Muscle of arm (tissue), 12 donors: ENCODE data around the gene NRARP. TPM values are rescaled to one million over a fixed set of nuclear protein-coding genes. Genes with fewer than 3 reads are reported as not detected.

Source experiments
- DNase-seq: peaks from one replicate; pipeline ENCODE4 v3.0.0-alpha.2; 2013
- polyA plus RNA-seq, 12 donors: library from polyadenylated mRNA; unstranded; fragments of 120-200 nt; gene quantifications; one replicate each; pipeline ENCODE4 v1.2.1, GENCODE V29; 2013; ENCODE audit not compliant: insufficient read length in 12 of 12

NRARP gene
- polyA plus RNA-seq, 12 donors: 2.6 to 28.7 (median 4.3) TPM; not detected in 1

DNA sequence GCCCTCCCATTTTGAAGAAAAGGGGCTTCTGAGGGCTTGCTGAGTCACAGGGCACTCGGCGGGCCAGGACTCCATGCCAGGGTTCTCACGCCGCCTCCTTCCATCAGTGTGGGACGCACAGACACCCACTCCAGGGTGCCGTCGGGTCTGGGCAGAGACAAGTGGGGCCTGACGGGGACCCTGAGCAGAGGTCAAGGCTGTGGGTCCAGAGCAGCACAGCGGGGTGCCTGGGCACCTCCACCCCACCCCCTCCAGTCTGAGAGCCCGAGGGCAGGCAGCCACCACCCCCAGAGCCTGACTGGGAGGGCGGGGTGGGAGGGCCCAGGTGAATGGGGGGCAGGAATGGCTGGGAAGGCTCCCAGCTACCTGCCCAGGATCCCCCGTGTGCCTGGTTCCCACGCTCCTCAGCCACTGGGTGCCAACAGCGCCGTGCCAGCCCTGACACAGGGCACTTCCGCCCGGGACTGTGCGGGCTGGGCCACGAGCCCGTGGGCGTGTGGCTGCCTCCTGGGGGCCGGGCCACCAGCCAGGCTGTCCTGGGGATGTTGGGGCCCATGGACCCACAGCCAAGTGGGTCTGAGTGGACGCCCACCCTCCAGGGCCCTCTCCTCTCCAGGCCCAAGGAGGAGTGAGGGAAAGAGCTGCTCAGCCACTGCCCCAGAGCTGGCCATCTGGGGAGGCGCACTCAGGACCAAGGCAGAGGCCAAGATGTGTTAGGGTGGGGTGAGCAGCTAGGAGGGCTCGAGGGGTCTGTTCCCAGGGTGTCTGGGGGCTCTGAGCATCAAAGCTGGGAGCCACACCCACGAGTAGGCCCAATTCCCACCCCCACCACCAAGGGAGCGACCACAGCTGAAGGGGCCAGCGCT lies 10.1 kb upstream of the NRARP start:
- DNase-seq: no peak

DNA sequence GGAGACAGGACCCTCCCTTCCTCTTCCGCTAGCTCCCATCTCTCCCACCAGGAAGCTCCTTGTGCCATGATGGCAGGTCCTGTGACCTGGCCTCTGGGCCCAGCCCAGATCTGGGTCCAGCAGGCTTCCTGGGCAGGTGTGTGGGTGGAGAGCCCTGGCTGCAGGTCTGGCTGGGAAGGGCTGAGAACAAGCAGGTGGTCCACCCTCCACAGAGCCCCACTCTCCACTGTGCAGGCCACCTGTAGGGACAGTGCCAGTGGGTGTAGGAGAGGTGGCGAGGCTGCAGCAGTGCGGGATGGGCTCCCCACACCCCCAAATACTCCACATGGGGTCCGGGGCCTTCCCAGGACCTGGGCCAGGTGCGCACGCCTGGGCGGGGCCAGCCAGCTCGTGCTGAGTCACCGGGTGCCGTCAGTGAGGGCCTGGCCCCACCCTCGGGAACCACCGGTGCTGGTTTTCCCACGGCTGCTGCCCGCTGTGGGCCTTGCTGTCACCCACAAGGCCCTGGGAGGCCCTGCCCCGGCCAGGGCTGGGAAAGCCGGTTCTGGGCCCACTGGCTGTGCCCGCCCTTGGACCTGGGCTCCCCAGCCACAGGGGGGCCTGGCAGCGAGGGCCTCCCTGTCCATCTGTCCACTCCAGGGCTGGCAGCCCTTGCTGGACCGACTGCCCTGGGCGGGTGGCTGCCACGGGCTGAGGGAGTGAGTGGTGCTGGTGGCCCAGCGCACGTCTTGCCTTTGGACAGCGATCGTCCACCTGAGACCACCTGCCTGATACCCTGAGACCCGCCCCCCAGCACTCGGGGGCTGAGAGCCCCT lies 9.3 kb upstream of the NRARP start:
- DNase-seq: no peak

DNA sequence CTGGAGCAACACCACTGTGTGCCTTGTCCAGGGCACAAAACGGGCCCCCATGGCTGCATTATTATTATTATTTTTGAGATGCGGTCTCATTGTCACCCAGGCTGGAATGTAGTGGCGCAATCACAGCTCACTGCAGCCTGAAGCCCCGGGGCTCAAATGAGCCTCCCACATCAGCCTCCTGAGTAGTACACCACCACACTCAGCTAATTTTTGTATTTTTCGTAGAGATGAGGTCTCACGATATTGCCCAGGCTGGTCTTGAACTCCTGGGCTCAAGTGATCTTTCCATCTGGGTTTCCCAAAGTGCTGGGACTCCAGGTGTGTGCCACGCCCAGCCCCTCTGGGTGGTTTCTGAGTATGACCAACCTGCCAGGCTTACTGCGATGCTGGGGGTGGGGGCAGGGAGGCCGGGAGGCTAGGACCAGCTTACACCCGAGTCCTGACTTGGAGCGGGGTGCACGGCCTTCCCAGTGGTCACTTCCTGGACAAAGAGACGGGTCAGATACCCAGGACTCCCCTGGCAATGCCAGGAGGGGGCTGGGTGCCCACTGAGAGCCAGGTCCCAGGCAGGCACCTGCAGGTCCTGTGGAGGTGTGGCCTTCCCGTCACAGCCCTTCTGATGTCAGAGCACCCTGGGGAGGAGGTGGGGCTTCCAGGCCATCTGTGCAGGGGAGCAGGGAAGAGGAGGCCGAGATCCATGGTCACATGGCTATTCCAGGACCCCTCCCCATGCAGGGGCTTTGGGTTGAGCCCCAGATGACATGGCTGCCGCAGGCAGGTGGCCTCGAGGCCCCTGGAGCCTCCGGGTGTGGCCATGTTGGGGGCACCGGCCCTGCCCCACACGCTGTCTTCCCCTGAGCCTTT lies 8.3 kb upstream of the NRARP start:
- DNase-seq: no peak

- no peak for DNase-seq
Measured at GRCh38 chr9:137309368-137310188, 7.5 kb upstream of the NRARP start.

DNA sequence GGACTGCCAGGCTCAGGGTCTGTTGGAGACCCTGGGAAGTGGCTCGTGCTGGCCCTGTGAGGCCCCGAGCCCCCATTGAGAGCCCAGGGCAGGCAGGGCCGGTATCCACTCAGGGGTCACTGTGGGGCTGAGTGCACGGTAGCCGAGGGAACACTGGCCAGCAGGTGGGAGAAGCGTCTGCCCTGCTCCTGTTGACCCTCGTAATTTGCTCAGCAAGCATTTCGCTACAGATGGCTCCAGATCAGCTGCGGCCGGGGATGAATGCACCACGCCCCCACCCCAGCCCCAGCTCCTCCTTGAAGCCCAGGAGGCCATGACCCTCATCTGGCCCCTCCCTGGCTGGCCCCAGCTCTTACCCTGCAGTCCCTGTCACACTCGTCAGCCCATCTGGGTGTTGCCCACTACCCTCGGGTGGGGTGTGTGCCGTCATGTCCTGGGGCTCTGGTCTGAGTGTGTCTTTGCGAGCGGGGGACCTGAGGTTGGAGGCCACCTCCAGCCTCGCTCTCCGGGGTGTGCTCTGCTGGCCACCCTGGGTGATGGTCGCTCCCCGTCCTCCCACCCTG lies 6.1 kb upstream of the NRARP start:
- no peak for DNase-seq

- no peak for DNase-seq
Measured at GRCh38 chr9:137307255-137308056, 5.4 kb upstream of the NRARP start.

DNA sequence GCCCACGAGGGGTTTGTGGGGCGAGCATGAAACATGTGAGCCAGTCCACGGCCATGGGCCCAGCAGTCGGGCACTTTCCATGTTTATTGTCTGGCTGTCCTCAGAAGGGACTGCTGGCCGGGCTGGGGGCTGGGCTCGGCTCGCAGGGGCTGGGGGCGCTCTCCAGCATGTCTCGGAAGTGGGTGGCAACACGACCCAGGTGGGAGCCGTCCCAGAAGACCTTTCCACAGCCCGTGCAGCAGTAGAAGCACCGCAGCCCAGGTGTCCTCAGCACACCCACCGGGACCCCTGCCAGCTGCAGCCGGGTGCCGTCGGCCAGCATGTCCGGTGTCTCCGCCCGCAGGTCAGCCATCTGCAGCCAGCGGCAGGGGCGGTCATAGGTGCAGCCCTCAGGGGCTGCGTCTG lies 4.8 kb upstream of the NRARP start:
- no peak for DNase-seq

GRCh38 chr9:137306066-137306849 lies 4.2 kb upstream of the NRARP start:
- DNase-seq: no peak

DNA sequence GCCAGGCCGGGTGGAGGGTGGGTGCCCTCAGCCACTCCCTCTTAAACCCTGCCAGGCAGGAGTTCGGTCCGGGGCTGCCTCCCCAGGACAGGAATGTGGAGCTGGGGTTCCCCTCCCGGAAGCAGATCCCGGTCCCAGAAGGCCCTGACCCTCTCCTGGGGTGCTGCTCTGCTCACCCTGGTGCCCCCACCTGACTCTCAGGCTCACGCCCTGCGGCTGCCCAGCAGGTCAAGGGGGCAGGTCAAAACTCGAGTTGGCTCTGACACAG lies 3.7 kb upstream of the NRARP start:
- no peak for DNase-seq

DNA sequence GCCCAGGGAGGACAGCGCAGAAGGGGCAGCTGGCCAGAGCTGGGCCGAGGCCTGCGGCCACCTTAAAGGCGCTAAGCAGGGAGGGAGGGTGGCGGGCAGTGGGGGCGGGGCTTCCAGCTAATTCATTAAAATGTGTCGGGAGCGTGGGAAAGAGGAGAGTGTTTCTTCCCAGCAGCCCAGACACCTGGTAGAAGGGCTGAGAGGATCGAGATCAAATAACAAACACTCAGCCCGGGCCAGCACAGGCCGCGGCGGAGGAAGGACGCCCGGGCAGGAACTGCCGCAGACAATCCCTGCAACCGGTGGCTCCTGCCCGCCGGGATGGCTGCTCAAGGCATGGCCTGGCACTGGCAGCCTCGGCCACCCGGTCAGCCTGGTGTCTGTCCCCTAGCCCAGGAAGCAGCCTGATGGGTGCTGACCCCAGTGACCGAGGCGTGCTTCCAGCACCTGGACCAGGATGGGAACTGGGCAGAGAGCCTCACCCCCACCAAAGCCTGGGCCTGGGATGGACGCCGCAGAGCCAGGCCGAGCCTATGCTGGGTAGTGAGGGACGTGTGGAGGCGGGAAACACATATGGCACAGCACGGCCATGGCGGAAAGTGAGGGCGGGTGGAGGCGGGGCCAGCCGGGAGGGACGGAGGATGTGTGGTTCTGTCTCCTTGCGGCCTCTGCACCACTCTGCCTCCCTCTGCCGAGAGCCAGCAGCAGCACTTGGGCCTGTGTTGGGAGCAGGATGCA lies 3.2 kb upstream of the NRARP start:
- no peak for DNase-seq

- no peak for DNase-seq
Measured at GRCh38 chr9:137304383-137305059, 2.5 kb upstream of the NRARP start.

- DNase-seq: no peak
Measured at GRCh38 chr9:137303893-137304382, 1.9 kb upstream of the NRARP start.

DNA sequence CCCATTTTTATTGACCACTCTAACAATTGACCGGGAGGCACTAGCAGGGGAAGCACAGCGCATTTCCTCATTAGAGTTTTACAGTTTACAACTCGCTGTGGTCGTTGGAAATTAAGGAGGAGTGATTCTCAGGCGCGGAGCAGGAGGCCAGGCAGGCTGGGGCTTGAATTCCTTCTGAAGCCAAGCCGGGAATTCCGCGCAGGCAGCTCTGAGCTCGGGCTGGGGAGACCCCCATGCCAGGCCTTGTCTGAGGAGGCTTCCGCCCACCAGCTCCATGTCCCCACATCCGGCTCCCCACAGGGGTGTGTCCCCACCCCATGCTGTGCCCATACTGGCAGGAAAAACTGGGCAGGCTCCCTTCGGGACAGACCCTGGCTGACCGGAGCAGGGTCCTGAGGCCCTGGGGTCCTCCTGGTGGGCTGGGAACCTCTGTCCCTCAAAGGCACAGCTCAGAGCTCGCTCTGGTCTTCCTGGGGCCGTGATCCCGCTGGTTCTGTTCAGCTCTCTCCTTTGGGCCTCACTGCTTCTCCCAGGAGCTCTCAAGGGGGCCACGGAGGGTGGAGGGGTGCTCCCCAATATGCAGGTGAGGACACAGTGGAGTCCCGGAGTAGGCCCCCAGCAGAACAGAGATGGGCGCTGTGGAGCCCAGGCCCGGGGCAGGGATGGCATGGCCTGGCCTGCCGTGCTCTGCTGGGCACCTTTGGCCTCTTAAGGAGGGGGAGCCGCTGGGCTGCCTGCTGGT lies 1.3 kb upstream of the NRARP start:
- no peak for DNase-seq

GRCh38 chr9:137302449-137303150 lies 529 bp upstream of the NRARP start:
- no peak for DNase-seq

- DNase-seq: no peak
Measured at GRCh38 chr9:137301081-137301947, 757 bp downstream of the NRARP start.
